ENCODE measurements around the gene SLC39A6. TPM values are rescaled to one million over a fixed set of nuclear protein-coding genes. Genes with fewer than 3 reads are reported as not detected.

Gene SLC39A6, protein sequence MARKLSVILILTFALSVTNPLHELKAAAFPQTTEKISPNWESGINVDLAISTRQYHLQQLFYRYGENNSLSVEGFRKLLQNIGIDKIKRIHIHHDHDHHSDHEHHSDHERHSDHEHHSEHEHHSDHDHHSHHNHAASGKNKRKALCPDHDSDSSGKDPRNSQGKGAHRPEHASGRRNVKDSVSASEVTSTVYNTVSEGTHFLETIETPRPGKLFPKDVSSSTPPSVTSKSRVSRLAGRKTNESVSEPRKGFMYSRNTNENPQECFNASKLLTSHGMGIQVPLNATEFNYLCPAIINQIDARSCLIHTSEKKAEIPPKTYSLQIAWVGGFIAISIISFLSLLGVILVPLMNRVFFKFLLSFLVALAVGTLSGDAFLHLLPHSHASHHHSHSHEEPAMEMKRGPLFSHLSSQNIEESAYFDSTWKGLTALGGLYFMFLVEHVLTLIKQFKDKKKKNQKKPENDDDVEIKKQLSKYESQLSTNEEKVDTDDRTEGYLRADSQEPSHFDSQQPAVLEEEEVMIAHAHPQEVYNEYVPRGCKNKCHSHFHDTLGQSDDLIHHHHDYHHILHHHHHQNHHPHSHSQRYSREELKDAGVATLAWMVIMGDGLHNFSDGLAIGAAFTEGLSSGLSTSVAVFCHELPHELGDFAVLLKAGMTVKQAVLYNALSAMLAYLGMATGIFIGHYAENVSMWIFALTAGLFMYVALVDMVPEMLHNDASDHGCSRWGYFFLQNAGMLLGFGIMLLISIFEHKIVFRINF
- 37.8 and 46.3 TPM in 2 replicates for total RNA-seq

DNA sequence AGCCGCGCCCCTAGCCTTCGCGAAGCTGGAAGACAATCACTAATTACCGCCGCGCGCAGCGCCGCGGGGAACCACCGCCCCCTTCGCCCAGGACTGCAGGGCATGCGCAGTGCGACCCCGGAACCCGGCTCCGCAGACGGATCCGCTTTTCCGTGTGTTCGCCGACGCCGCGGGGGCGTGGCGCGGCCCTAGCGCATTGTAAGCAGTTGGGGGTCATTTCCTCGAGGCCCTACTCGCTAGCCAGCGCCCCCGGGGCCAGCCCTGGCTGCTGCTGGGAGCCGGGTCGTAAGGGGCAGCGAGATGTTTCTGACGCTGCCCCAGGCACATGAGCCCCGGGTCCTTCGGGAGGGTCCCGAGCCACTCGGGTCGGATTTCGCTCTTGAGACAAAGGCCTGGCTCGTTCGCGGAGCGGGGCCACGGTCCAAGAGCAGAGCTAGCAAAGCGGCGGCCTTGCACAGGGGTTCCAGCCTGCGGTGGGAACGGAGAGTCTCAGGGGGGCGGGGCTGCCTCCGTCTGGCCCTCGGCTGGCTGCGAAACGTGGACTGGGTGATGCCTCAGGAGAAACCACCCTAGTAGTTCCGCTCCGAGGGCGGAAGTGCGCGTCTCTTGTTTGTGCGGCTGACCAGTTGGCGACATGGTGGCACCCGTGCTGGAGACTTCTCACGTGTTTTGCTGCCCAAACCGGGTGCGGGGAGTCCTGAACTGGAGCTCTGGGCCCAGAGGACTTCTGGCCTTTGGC is at the start of gene SLC39A6, which contains the start of gene ELP2:
TSS of gene SLC39A6 (minus strand) at position 41 of the 739 bp plus-strand sequence. CDS start 2,333 bp downstream, outside the sequence.
TSS of gene ELP2 (plus strand) at position 600 of the 739 bp plus-strand sequence. CDS start at position 635, 35 bp downstream.

DNA sequence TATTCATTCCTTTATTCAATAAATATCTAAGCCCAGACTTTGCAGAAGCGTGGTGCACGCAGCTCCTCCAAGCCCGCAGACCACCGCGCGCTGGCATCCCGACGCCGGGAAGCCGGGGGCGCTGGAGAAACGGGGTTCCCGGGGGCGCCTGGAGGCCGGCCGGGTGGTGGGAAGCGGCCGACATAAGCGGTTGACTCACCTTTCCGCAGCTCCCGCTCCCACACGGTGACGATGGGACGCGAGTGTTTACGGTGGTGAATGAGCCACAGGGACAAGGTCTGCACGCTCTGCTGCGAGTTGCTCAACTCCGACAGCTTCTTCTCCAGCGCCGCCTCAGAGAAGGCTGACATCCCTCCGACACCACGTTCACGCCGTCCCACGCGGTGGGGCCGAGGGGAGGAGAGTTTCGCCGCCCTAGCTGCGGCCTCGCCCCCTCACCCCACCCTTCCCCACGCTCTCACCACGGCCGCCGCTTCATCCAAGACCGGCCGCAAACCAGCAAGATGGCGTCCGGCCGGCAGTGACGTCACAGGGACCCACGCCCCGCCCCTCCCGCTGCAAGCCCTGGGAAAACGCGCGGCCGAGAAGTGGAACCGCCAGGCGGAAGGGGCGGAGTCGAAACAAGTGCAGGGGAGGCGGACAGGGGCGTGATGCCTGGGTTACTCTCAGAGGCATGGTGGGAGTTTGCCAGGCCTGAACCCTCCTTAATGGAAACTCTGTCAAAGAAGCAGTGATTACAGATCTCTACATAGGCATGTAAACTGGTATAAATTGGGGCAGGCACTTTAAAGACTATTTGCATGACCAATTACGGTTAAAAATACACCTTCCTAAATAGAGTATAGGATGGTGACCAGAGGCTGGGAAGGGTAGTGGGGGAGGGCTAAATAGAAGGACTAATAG is 61.8 kb downstream of the SLC39A6 start, which contains the start of gene RPRD1A:
TSS of gene RPRD1A (minus strand) at position 505 of the 903 bp plus-strand sequence. CDS start at position 350, 155 bp downstream.

Other genes starting within 250 kb of the SLC39A6 start
- gene RPRD1A, start 61.8 kb downstream of the SLC39A6 start, total RNA-seq, result 45.0 and 50.5 TPM in 2 replicates
- 60.4 and 66.3 TPM in 2 replicates for gene ELP2, start 559 bp upstream of the SLC39A6 start, total RNA-seq
- 1.2 and 1.7 TPM in 2 replicates for gene MOCOS, start 58.2 kb upstream of the SLC39A6 start, total RNA-seq
- gene FHOD3, start 168.4 kb upstream of the SLC39A6 start, total RNA-seq, result under 0.01 and 0.29 TPM in 2 replicates